Lung (tissue), 12 donors: ENCODE data around the gene ABCF2. TPM values are rescaled to one million over a fixed set of nuclear protein-coding genes. Genes with fewer than 3 reads are reported as not detected.

Experiments used
- ATAC-seq: fragments of 200-7000 bp; cut with Tn5 transposase; one replicate; pipeline ENCODE4 v1.9.1; 2020; ENCODE audit warnings: moderate number of reproducible peaks; ENCODE audit not compliant: insufficient read depth, low FRiP score
- DNase-seq, 3 donors: peaks; one replicate each; pipeline ENCODE4 v3.0.0-alpha.2; 2013 to 2017
- H3K27ac ChIP-seq, 2 donors: one replicate each; pipeline ENCODE4 v1.5.1; 2013; ENCODE audit warnings: mild to moderate bottlenecking in 2 of 2, moderate library complexity in 2 of 2, control low read depth in 1 of 2, inconsistent platforms in 1 of 2, low read depth in 1 of 2, low read length in 1 of 2
- H3K27me3 ChIP-seq, 3 donors: one replicate each; pipeline ENCODE4 v1.5.1; 2013; ENCODE audit warnings: low read length in 2 of 3; ENCODE audit not compliant: control insufficient read depth in 3 of 3, insufficient read depth in 3 of 3
- H3K36me3 ChIP-seq, 4 donors: one replicate each; pipeline ENCODE4 v1.5.1; 2013; ENCODE audit warnings: low read length in 4 of 4, mild to moderate bottlenecking in 1 of 4, moderate library complexity in 1 of 4; ENCODE audit not compliant: control insufficient read depth in 4 of 4, insufficient read depth in 4 of 4
- H3K4me1 ChIP-seq, 5 donors: one replicate each; pipeline ENCODE4 v1.5.1; 2013; ENCODE audit warnings: low read length in 5 of 5, mild to moderate bottlenecking in 2 of 5, moderate library complexity in 1 of 5; ENCODE audit not compliant: control insufficient read depth in 5 of 5, insufficient read depth in 5 of 5
- H3K4me3 ChIP-seq: one replicate; pipeline ENCODE4 v1.5.1; 2013; ENCODE audit warnings: mild to moderate bottlenecking, control low read depth, moderate library complexity
- H3K9ac ChIP-seq, 2 donors: one replicate each; pipeline ENCODE4 v1.5.1; 2013; ENCODE audit warnings: low read length in 2 of 2, control low read depth in 1 of 2; ENCODE audit not compliant: insufficient read depth in 1 of 2
- H3K9me3 ChIP-seq, 4 donors: one replicate each; pipeline ENCODE4 v1.5.1; 2013; ENCODE audit warnings: low read length in 3 of 4, mild to moderate bottlenecking in 1 of 4, moderate library complexity in 1 of 4; ENCODE audit not compliant: control insufficient read depth in 4 of 4, insufficient read depth in 3 of 4
- WGBS, 2 donors: extraction: QIAGEN DNeasy Blood & Tissue Kit; methylation state at CpG; one replicate each; pipeline ENCODE4 v1.1.7; 2013; 5-methylcytosine and 5-hydroxymethylcytosine counted together
- polyA plus RNA-seq, 2 donors: library from polyadenylated mRNA; stranded (reverse); fragments of 200-250 nt; gene quantifications; one replicate each; pipeline ENCODE4 v1.2.1, GENCODE V29; 2013
- total RNA-seq, 2 donors: library from RNA; depleted of rRNA in 1 of 2; stranded (reverse); fragments of >200 nt in 1 of 2; gene quantifications; one replicate each; pipeline ENCODE4 v1.2.1, GENCODE V29; 2014 to 2021
- TF ChIP-seq, protein P1 (sequence below): IDR thresholded peaks from 2 replicates; pipeline ENCODE4 v1.5.1; 2012; ENCODE audit warnings: mild to moderate bottlenecking; ENCODE audit errors: control extremely low read depth, extremely low read depth
- donor health status: control.
- donor health status: control.
- donor health status: Bipolar disorder and iron deficiency.
- donor health status: healthy.
- donor health status: DM: yes; HTN: yes; CAD: no.

The ABCF2 gene
- total and polyA plus RNA-seq, 4 donors, result 13.2 to 36.3 (median 25.8) TPM

DNA sequence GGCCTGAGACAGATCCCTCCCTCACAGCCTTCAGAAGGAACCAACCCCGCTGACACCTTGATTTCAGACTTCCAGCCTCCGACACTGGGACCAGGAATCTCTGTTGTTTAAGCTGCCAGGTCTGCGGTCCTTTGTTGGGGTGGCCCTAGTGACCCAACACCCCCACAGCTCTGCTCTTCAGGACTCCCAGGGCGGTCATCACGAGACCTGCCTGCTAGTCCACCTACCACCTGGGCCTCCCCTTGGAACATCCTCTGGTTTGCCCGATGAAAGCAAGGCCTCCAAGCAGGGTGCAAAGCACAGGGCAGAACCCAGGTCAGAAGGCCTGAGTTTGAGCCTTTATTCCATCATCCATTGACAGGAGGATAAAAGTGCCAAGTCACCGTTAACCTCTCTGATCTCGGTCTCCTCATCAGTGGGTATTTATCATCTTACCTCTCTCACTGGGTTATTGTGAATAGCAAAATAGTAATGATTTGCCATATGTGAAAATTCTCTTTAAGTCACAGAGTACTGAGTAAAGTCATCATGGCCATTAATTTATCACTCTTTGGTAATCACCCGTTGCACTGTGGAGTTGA is 38.4 kb upstream of the ABCF2 start:
- DNase-seq (no peak), ATAC-seq (no peak)
- Histone ChIP-seq H3K4me3 (no peak overlapping the region), H3K9ac (no peak overlapping the region), H3K27ac (no peak overlapping the region), H3K27me3 (no peaks in the 10 kb centered on the region), H3K9me3 (peaks cover 0 to 2% (median 0%) of the 10 kb centered on the region in 4 donors), H3K36me3 (peaks cover 0 to 3% (median 0%) of the 10 kb centered on the region in 4 donors), H3K4me1 (peaks cover 0 to 13% (median 0%) of the 10 kb centered on the region in 5 donors)
- TF ChIP-seq, protein P1, sequence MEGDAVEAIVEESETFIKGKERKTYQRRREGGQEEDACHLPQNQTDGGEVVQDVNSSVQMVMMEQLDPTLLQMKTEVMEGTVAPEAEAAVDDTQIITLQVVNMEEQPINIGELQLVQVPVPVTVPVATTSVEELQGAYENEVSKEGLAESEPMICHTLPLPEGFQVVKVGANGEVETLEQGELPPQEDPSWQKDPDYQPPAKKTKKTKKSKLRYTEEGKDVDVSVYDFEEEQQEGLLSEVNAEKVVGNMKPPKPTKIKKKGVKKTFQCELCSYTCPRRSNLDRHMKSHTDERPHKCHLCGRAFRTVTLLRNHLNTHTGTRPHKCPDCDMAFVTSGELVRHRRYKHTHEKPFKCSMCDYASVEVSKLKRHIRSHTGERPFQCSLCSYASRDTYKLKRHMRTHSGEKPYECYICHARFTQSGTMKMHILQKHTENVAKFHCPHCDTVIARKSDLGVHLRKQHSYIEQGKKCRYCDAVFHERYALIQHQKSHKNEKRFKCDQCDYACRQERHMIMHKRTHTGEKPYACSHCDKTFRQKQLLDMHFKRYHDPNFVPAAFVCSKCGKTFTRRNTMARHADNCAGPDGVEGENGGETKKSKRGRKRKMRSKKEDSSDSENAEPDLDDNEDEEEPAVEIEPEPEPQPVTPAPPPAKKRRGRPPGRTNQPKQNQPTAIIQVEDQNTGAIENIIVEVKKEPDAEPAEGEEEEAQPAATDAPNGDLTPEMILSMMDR, result no peak
- 82 to 95% methylated on average over 9 of the region's 9 CpGs for WGBS, 2 donors

DNA sequence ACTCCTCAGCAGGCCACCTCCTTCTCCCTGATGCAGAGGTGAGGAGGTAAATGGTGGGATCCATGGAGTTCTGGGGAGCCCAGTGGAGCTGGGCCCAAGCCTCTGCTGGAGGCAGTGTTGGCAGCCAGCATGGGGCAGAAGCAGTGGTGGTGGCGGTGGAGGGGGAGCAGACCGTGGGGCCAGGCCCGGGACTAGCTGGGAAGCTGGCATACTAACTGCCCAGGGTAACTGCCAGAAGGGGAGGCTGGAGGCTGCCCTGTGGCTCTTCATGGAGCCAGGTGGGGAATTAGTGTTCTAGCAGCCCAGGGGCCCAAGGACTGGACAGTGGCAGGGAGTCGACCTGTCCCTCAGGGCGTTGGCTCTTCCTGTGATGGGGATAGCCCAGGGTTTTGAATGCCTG is 37.6 kb upstream of the ABCF2 start:
- H3K27me3 ChIP-seq, result peaks cover 0 to 4% (median 0%) of the 10 kb centered on the region in 3 donors
- H3K4me1 ChIP-seq, result peaks cover 0 to 13% (median 0%) of the 10 kb centered on the region in 5 donors
- WGBS, 2 donors, result 78 to 90% methylated on average over 5 of the region's 5 CpGs
- TF ChIP-seq, protein P1, result no peak
- no peaks in the 10 kb centered on the region for H3K36me3 ChIP-seq
- no peak overlapping the region for H3K4me3 ChIP-seq
- no peak overlapping the region for H3K9ac ChIP-seq
- H3K27ac ChIP-seq, result no peak overlapping the region
- DNase-seq, result no peak
- H3K9me3 ChIP-seq, result peaks cover 0 to under 1% (median 0%) of the 10 kb centered on the region in 4 donors
- no peak for ATAC-seq

DNA sequence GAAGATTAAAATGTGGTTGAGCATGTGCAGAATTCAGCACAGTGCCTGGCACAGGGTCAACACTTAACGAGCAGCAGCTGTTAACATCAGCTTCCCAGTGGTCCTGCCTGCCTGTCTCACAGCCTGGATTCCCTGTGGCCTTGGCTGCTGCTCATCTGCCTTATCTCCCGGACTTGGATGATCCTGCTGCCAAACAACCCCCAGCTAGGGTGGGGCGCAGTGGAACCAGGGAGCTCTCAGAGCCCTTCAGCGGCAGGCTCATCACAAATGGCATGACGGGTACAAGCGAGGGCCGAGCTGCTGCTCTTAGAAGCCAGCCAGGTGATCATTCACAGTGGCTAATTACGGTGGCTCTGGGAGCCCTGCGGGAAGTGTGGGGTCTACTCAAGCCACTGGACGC is 34.5 kb upstream of the ABCF2 start:
- Histone ChIP-seq H3K27me3 (peaks cover 0 to 4% (median 0%) of the 10 kb centered on the region in 3 donors), H3K4me3 (no peak overlapping the region), H3K4me1 (peaks cover 0 to 13% (median 0%) of the 10 kb centered on the region in 5 donors), H3K27ac (no peak overlapping the region), H3K36me3 (no peaks in the 10 kb centered on the region), H3K9me3 (no peaks in the 10 kb centered on the region), H3K9ac (no peak overlapping the region)
- DNase-seq, result peak; percentile 58 to 78 (median 59)
- peak; percentile 53 for ATAC-seq
- 64 to 81% methylated on average over 10 of the region's 10 CpGs for WGBS, 2 donors
- TF ChIP-seq, protein P1, result no peak

DNA sequence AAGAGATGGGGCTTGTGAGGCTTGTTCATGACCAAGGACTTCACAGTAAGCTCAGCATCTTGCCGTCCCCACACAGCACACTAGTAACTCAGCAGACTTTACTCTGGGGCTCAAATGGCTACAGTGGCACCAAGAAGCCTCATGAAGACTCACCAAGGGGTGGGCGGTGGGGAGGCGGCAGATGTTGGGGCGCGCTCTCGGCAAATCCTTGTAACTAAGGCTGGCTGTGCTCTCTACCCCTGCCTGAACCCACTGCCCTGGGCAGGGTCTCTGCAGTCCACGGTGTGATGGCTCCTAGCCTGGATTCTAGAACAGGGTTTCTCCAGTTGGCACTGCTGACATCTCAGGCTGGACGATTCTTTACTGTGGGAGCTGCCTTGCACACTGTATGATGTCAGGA is 33.9 kb upstream of the ABCF2 start:
- TF ChIP-seq, protein P1, result no peak
- 89 to 94% methylated on average over 8 of the region's 8 CpGs for WGBS, 2 donors
- H3K27me3 ChIP-seq, result peaks cover 0 to 4% (median 0%) of the 10 kb centered on the region in 3 donors
- H3K27ac ChIP-seq, result no peak overlapping the region
- no peak overlapping the region for H3K4me3 ChIP-seq
- H3K4me1 ChIP-seq, result peaks cover 0 to 13% (median 0%) of the 10 kb centered on the region in 5 donors
- no peaks in the 10 kb centered on the region for H3K36me3 ChIP-seq
- no peaks in the 10 kb centered on the region for H3K9me3 ChIP-seq
- DNase-seq (no peak), ATAC-seq (no peak)
- no peak overlapping the region for H3K9ac ChIP-seq
